ENCODE measurements around the gene CORO2A. TPM values are rescaled to one million over a fixed set of nuclear protein-coding genes. Genes with fewer than 3 reads are reported as not detected.

The CORO2A gene
- total and polyA plus RNA-seq, 2 of the 13 experiments (the other 11 are each of a cell fraction or from before 2014, with no cell fraction given) = 14.4 to 15.3 TPM

DNA sequence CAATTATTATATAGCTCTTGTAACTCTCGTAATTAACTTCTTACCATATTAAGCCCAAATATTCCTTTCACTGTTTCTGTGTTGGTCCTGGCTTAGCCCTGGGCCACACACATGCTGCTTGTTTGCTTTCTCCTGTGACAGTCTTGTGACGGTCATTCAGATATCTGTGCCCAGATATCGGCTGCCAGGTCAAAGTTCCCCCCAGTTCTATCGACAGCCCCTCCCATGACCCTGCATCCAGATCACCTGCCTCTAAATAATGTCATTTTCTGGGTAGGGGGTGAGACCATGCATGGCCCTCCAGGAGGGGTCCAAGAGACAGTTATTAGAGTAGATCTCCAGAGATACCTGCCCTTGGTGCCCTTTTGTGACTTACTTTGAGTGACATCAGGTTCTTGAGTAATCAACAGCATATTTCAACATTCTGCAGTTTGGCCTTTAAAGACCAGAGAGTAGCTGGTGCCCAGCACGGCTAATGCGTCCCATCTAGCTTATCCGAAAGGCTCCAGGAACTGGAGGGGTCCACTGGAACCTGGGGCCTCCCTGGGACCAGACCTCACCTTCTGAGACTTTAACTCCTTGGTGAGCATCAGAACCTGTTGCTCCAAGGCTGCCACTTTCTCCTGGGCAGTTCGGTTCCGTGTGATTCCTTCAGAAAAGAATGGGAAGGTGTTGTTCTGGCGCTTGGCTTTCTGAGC is 36.1 kb upstream of the CORO2A start (continued):
- TF ChIP-seq, protein P1, sequence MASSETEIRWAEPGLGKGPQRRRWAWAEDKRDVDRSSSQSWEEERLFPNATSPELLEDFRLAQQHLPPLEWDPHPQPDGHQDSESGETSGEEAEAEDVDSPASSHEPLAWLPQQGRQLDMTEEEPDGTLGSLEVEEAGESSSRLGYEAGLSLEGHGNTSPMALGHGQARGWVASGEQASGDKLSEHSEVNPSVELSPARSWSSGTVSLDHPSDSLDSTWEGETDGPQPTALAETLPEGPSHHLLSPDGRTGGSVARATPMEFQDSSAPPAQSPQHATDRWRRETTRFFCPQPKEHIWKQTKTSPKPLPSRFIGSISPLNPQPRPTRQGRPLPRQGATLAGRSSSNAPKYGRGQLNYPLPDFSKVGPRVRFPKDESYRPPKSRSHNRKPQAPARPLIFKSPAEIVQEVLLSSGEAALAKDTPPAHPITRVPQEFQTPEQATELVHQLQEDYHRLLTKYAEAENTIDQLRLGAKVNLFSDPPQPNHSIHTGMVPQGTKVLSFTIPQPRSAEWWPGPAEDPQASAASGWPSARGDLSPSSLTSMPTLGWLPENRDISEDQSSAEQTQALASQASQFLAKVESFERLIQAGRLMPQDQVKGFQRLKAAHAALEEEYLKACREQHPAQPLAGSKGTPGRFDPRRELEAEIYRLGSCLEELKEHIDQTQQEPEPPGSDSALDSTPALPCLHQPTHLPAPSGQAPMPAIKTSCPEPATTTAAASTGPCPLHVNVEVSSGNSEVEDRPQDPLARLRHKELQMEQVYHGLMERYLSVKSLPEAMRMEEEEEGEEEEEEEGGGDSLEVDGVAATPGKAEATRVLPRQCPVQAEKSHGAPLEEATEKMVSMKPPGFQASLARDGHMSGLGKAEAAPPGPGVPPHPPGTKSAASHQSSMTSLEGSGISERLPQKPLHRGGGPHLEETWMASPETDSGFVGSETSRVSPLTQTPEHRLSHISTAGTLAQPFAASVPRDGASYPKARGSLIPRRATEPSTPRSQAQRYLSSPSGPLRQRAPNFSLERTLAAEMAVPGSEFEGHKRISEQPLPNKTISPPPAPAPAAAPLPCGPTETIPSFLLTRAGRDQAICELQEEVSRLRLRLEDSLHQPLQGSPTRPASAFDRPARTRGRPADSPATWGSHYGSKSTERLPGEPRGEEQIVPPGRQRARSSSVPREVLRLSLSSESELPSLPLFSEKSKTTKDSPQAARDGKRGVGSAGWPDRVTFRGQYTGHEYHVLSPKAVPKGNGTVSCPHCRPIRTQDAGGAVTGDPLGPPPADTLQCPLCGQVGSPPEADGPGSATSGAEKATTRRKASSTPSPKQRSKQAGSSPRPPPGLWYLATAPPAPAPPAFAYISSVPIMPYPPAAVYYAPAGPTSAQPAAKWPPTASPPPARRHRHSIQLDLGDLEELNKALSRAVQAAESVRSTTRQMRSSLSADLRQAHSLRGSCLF (CRISPR knock-in tag; IDR thresholded peaks at IDR 0.05; ENCODE audit: borderline replicate concordance) = no peak
- TF ChIP-seq, protein P2, sequence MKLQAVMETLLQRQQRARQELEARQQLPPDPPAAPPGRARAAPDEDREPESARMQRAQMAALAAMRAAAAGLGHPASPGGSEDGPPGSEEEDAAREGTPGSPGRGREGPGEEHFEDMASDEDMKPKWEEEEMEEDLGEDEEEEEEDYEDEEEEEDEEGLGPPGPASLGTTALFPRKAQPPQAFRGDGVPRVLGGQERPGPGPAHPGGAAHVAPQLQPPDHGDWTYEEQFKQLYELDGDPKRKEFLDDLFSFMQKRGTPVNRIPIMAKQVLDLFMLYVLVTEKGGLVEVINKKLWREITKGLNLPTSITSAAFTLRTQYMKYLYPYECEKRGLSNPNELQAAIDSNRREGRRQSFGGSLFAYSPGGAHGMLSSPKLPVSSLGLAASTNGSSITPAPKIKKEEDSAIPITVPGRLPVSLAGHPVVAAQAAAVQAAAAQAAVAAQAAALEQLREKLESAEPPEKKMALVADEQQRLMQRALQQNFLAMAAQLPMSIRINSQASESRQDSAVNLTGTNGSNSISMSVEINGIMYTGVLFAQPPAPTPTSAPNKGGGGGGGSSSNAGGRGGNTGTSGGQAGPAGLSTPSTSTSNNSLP (IDR thresholded peaks at IDR 0.05; ENCODE audit: low read depth, low read length) = 0 out of 2 replicates have a peak, but pooled peaks have one; percentile 58
- TF ChIP-seq ZNF878 (CRISPR knock-in tag; IDR thresholded peaks at IDR 0.05) (0 out of 2 replicates have a peak, but pooled peaks have one; percentile 41), ZNF619 (CRISPR knock-in tag; IDR thresholded peaks at IDR 0.05) (no peak), ZNF879 (CRISPR knock-in tag; IDR thresholded peaks at IDR 0.05) (no peak), ZBTB1 (CRISPR knock-in tag; IDR thresholded peaks at IDR 0.05; ENCODE audit: borderline replicate concordance) (no peak), YEATS2 (CRISPR knock-in tag; IDR thresholded peaks at IDR 0.05; ENCODE audit: borderline replicate concordance) (no peak), SP5 (CRISPR knock-in tag; IDR thresholded peaks at IDR 0.05; ENCODE audit: borderline replicate concordance, low read depth) (peak; percentile 37; the same call in 1 of the 2 replicates), HDAC1 (CRISPR knock-in tag; IDR thresholded peaks at IDR 0.05) (peak; percentile 38; the same call in 1 of the 2 replicates), CENPT (CRISPR knock-in tag; IDR thresholded peaks at IDR 0.05; ENCODE audit: low read depth) (no peak), ZKSCAN1 (IDR thresholded peaks at IDR 0.05; ENCODE audit: low read length) (no peak), ZNF121 (CRISPR knock-in tag; IDR thresholded peaks at IDR 0.05) (no peak), ARNT (IDR thresholded peaks at IDR 0.05) (no peak), ZMAT3 (CRISPR knock-in tag; conservative IDR thresholded peaks at IDR 0.05) (no peak), TAF15 (IDR thresholded peaks at IDR 0.05; ENCODE audit: low read depth, low read length, poor library complexity, severe bottlenecking) (no peak), HOXA9 (CRISPR knock-in tag; IDR thresholded peaks at IDR 0.05; ENCODE audit: borderline replicate concordance) (no peak), SPEN (CRISPR knock-in tag; IDR thresholded peaks at IDR 0.05; ENCODE audit: low read depth) (0 out of 2 replicates have a peak, but pooled peaks have one; percentile 11), ZNF550 (CRISPR knock-in tag; IDR thresholded peaks at IDR 0.05; ENCODE audit: borderline replicate concordance) (no peak), ZNF841 (CRISPR knock-in tag; IDR thresholded peaks at IDR 0.05; ENCODE audit: borderline replicate concordance) (no peak), JARID2 (CRISPR knock-in tag; IDR thresholded peaks at IDR 0.05; ENCODE audit: insufficient replicate concordance) (no peak), RBM22 (optimal IDR thresholded peaks at IDR 0.05; ENCODE audit: low read length) (no peak), RAD51 (IDR thresholded peaks at IDR 0.05; ENCODE audit: borderline replicate concordance) (no peak)
- TF ChIP-seq, protein P3, sequence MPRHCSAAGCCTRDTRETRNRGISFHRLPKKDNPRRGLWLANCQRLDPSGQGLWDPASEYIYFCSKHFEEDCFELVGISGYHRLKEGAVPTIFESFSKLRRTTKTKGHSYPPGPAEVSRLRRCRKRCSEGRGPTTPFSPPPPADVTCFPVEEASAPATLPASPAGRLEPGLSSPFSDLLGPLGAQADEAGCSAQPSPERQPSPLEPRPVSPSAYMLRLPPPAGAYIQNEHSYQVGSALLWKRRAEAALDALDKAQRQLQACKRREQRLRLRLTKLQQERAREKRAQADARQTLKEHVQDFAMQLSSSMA (CRISPR knock-in tag; IDR thresholded peaks at IDR 0.05) = no peak
- TF ChIP-seq, protein P4, sequence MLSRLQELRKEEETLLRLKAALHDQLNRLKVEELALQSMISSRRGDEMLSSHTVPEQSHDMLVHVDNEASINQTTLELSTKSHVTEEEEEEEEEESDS (CRISPR knock-in tag; IDR thresholded peaks at IDR 0.05; ENCODE audit: borderline replicate concordance) = no peak

Data from HepG2 (cell line).